Ascending aorta (tissue), 2 donors: ENCODE measurements around the gene MLN. TPM values are rescaled to one million over a fixed set of nuclear protein-coding genes. Genes with fewer than 3 reads are reported as not detected.

Experiments
- DNase-seq, 2 donors: peaks; one replicate each; pipeline ENCODE4 v3.0.0-alpha.2; 2019; ENCODE audit warnings: low spot score in 2 of 2
- H3K27ac ChIP-seq, 2 donors: fragments of 200-600 bp; sonication (generic); one replicate each; pipeline ENCODE4 v1.5.1; 2016 to 2017; ENCODE audit warnings: mild to moderate bottlenecking in 1 of 2
- H3K27me3 ChIP-seq: fragments of 200-600 bp; sonication (generic); one replicate; pipeline ENCODE4 v1.5.1; 2017
- H3K36me3 ChIP-seq, 2 donors: fragments of 200-600 bp; sonication (generic); one replicate each; pipeline ENCODE4 v1.5.1; 2016
- H3K4me1 ChIP-seq, 2 donors: fragments of 200-600 bp; sonication (generic); one replicate each; pipeline ENCODE4 v1.5.1; 2016 to 2017; ENCODE audit warnings: mild to moderate bottlenecking in 1 of 2
- H3K4me3 ChIP-seq, 2 donors: fragments of 200-600 bp; sonication (generic); one replicate each; pipeline ENCODE4 v1.5.1; 2016 to 2017; ENCODE audit warnings: mild to moderate bottlenecking in 1 of 2
- H3K9me3 ChIP-seq, 2 donors: fragments of 200-600 bp; sonication (generic); one replicate each; pipeline ENCODE4 v1.5.1; 2016
- CTCF ChIP-seq, 3 experiments: fragments of 200-600 bp in 2 of 3; fragments of 450-650 bp in 1 of 3; sonication (generic) in 2 of 3; IDR thresholded peaks; one replicate each; pipeline ENCODE4 v1.5.1; 2016 to 2019; ENCODE audit warnings: antibody characterized with exemption in 3 of 3, mild to moderate bottlenecking in 1 of 3, moderate library complexity in 1 of 3
- intact Hi-C: fragments of 100-400 bp; cut with DNase I; formaldehyde crosslinking; loops from one replicate; pipeline ENCODE4 v1.15.1; 2023
- total RNA-seq: library from RNA; depleted of rRNA; stranded (reverse); fragments of >200 nt; gene quantifications from one replicate; pipeline ENCODE4 v1.1.0, GENCODE V29; 2016

MLN gene
- total RNA-seq, 1 donor from 2014 or later: not detected

- Histone ChIP-seq H3K4me1 (no peaks in the 10 kb centered on the region), H3K4me3 (no peak overlapping the region), H3K27me3 (no peaks in the 10 kb centered on the region), H3K27ac (no peak overlapping the region), H3K9me3 (no peaks in the 10 kb centered on the region), H3K36me3 (no peaks in the 10 kb centered on the region)
- DNase-seq: no peak
- no peak for TF ChIP-seq CTCF (IDR thresholded peaks at IDR 0.05)
- intact Hi-C loops: no loop called here
Observed at GRCh38 chr6:33849500-33850075, 45.8 kb upstream of the MLN start.

DNA sequence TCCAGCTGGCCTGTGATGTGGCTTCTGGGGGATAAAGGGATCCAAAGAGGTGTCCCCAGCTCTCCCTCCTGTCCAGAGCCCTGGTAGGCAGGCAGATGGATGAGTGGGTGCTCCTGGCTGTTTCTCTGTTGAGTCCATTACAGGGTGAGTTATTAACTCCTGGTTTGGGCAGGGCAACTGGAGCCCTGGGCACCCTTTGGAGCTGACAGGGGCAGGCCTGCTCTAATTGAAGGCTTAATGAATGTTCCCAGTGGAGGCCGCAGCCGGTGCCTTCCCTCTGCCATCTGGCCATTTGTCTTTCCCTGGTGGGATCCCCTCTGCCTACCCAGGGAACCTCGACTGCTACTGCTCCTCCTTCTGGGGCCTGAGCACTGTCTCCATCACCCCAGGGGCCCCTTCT is 44.7 kb upstream of the MLN start:
- H3K9me3 ChIP-seq: no peaks in the 10 kb centered on the region
- H3K4me3 ChIP-seq: no peak overlapping the region
- intact Hi-C loops: no loop called here
- no peaks in the 10 kb centered on the region for H3K4me1 ChIP-seq
- no peaks in the 10 kb centered on the region for H3K36me3 ChIP-seq
- no peak for TF ChIP-seq CTCF (IDR thresholded peaks at IDR 0.05)
- H3K27ac ChIP-seq: no peak overlapping the region
- no peaks in the 10 kb centered on the region for H3K27me3 ChIP-seq
- no peak for DNase-seq

- H3K36me3 ChIP-seq: no peaks in the 10 kb centered on the region
Observed at GRCh38 chr6:33847867-33848266, 44.1 kb upstream of the MLN start.

GRCh38 chr6:33847078-33847477 is 43.3 kb upstream of the MLN start:
- no peak for TF ChIP-seq CTCF (IDR thresholded peaks at IDR 0.05)
- intact Hi-C loops: no loop called here
- H3K27me3 ChIP-seq: no peaks in the 10 kb centered on the region

More at GRCh38 chr6:33847867-33848266, 44.1 kb upstream of the MLN start:
- no peak overlapping the region for H3K27ac ChIP-seq
- no peak overlapping the region for H3K4me3 ChIP-seq
- intact Hi-C loops: no loop called here
- no peaks in the 10 kb centered on the region for H3K27me3 ChIP-seq
- no peaks in the 10 kb centered on the region for H3K4me1 ChIP-seq
- no peak for TF ChIP-seq CTCF (IDR thresholded peaks at IDR 0.05)
- no peaks in the 10 kb centered on the region for H3K9me3 ChIP-seq
- DNase-seq: no peak

DNA sequence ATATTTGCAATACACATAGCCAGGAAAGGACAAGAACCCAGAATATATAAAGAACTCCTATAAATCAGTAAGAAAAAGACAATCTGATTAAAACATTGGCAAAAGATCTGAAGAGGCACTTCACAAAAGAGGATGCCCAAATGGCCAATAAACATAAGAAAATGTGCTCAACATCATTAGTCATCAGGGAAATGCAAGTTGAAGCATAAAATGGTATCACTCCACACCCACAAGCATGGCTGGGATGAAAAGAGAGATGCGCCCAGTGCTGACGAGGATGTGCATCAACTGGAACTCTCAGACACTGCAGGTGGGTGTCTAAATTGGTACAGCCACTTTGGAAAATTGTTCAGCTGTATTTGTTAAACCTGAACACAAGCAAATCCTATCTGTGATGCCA is 42.4 kb upstream of the MLN start:
- Histone ChIP-seq H3K27me3 (no peaks in the 10 kb centered on the region), H3K36me3 (no peaks in the 10 kb centered on the region), H3K4me3 (no peak overlapping the region), H3K9me3 (no peaks in the 10 kb centered on the region), H3K4me1 (no peaks in the 10 kb centered on the region), H3K27ac (no peak overlapping the region)
- intact Hi-C loops: no loop called here
- no peak for DNase-seq
- no peak for TF ChIP-seq CTCF (IDR thresholded peaks at IDR 0.05)

More at GRCh38 chr6:33847078-33847477, 43.3 kb upstream of the MLN start:
- no peak for DNase-seq
- no peaks in the 10 kb centered on the region for H3K4me1 ChIP-seq
- H3K36me3 ChIP-seq: no peaks in the 10 kb centered on the region
- no peak overlapping the region for H3K4me3 ChIP-seq
- H3K27ac ChIP-seq: no peak overlapping the region
- H3K9me3 ChIP-seq: no peaks in the 10 kb centered on the region
